Right atrium auricular region (tissue), 2 donors: ENCODE data around the gene PHF20. TPM values are rescaled to one million over a fixed set of nuclear protein-coding genes. Genes with fewer than 3 reads are reported as not detected.
A peak's percentile ranks its signal among the peaks of the same experiment; 100 is the strongest.

Experiments
- DNase-seq: peaks from one replicate; pipeline ENCODE4 v3.0.0-alpha.2; 2019; ENCODE audit warnings: low spot score
- H3K27ac ChIP-seq, 2 donors: fragments of 200-600 bp; sonication (generic); 1 replicate in 1 of 2; 2 replicates in 1 of 2; pipeline ENCODE4 v1.5.1; 2016 to 2019
- H3K27me3 ChIP-seq, 2 donors: fragments of 200-600 bp; sonication (generic); one replicate each; pipeline versions ENCODE4 v1.5.1 to v1.6.0; 2017 to 2019
- H3K36me3 ChIP-seq: fragments of 200-600 bp; sonication (generic); one replicate; pipeline ENCODE4 v1.5.1; 2016
- H3K4me1 ChIP-seq, 2 donors: fragments of 200-600 bp; sonication (generic); one replicate each; pipeline versions ENCODE4 v1.5.1 to v1.6.0; 2017 to 2019
- H3K4me3 ChIP-seq, 2 donors: fragments of 200-600 bp; sonication (generic); 1 replicate in 1 of 2; 2 replicates in 1 of 2; pipeline ENCODE4 v1.5.1; 2017 to 2019; ENCODE audit warnings: mild to moderate bottlenecking in 1 of 2, moderate library complexity in 1 of 2
- H3K9me3 ChIP-seq, 2 donors: fragments of 200-600 bp; sonication (generic); one replicate each; pipeline ENCODE4 v1.5.1; 2019
- CTCF ChIP-seq, 2 donors: fragments of 200-600 bp; sonication (generic); IDR thresholded peaks; one replicate each; pipeline ENCODE4 v1.5.1; 2019; ENCODE audit warnings: antibody characterized with exemption in 2 of 2
- total RNA-seq, 2 donors: library from RNA; depleted of rRNA; stranded (reverse); fragments of >200 nt; gene quantifications; one replicate each; pipeline ENCODE4 v1.1.0, GENCODE V29; 2016

Gene PHF20
- total RNA-seq, 2 donors from 2014 or later: 29.7 to 34.7 TPM

GRCh38 chr20:35979544-35979943 is 207.7 kb downstream of the PHF20 start:
- H3K27me3 ChIP-seq: no peaks in the 10 kb centered on the region
- no peak overlapping the region for H3K27ac ChIP-seq
- no peak for TF ChIP-seq CTCF (IDR thresholded peaks at IDR 0.05)
- DNase-seq: no peak
- H3K9me3 ChIP-seq: no peaks in the 10 kb centered on the region
- H3K4me1 ChIP-seq: no peaks in the 10 kb centered on the region
- no peak overlapping the region for H3K4me3 ChIP-seq
- H3K36me3 ChIP-seq: no peaks in the 10 kb centered on the region

- no peaks in the 10 kb centered on the region for H3K9me3 ChIP-seq
- no peak overlapping the region for H3K4me3 ChIP-seq
- H3K27me3 ChIP-seq: no peaks in the 10 kb centered on the region
- no peaks in the 10 kb centered on the region for H3K36me3 ChIP-seq
- no peaks in the 10 kb centered on the region for H3K4me1 ChIP-seq
- DNase-seq: no peak
- no peak for TF ChIP-seq CTCF (IDR thresholded peaks at IDR 0.05)
- no peak overlapping the region for H3K27ac ChIP-seq
These were observed 210.2 kb downstream of the PHF20 start for GRCh38 chr20:35981969-35982368.

- TF ChIP-seq CTCF (IDR thresholded peaks at IDR 0.05): no peak
- DNase-seq: no peak
- Histone ChIP-seq H3K4me3 (no peak overlapping the region), H3K27me3 (no peaks in the 10 kb centered on the region), H3K27ac (no peak overlapping the region), H3K4me1 (no peaks in the 10 kb centered on the region), H3K36me3 (no peaks in the 10 kb centered on the region), H3K9me3 (no peaks in the 10 kb centered on the region)
These were observed 212.6 kb downstream of the PHF20 start for GRCh38 chr20:35984382-35984781.

GRCh38 chr20:35985806-35986205 is 214.0 kb downstream of the PHF20 start:
- Histone ChIP-seq H3K27me3 (no peaks in the 10 kb centered on the region), H3K4me1 (no peaks in the 10 kb centered on the region), H3K9me3 (no peaks in the 10 kb centered on the region), H3K4me3 (no peak overlapping the region), H3K27ac (no peak overlapping the region), H3K36me3 (no peaks in the 10 kb centered on the region)
- no peak for TF ChIP-seq CTCF (IDR thresholded peaks at IDR 0.05)
- no peak for DNase-seq

GRCh38 chr20:35988910-35989463 is 217.2 kb downstream of the PHF20 start:
- Histone ChIP-seq H3K4me1 (no peaks in the 10 kb centered on the region), H3K27me3 (no peaks in the 10 kb centered on the region), H3K9me3 (no peaks in the 10 kb centered on the region), H3K4me3 (no peak overlapping the region), H3K36me3 (no peaks in the 10 kb centered on the region), H3K27ac (no peak overlapping the region)
- no peak for TF ChIP-seq CTCF (IDR thresholded peaks at IDR 0.05)
- DNase-seq: no peak

GRCh38 chr20:35991142-35991771 is 219.4 kb downstream of the PHF20 start:
- H3K36me3 ChIP-seq: no peaks in the 10 kb centered on the region
- peak in 1 of 2 donors; percentile 53 for TF ChIP-seq CTCF (IDR thresholded peaks at IDR 0.05)
- no peak overlapping the region for H3K27ac ChIP-seq
- no peaks in the 10 kb centered on the region for H3K27me3 ChIP-seq
- DNase-seq: no peak
- no peaks in the 10 kb centered on the region for H3K4me1 ChIP-seq
- H3K9me3 ChIP-seq: no peaks in the 10 kb centered on the region
- H3K4me3 ChIP-seq: no peak overlapping the region
